GM19023 (cell line): Measurements from ENCODE around the gene GRID2IP.

Experiments used
- ATAC-seq: cut with Tn5 transposase; IDR thresholded peaks from one replicate; pipeline ENCODE4 v1.9.1; 2021; ENCODE audit warnings: mild to moderate bottlenecking, moderate library complexity; ENCODE audit not compliant: unreplicated experiment

The GRID2IP gene

DNA sequence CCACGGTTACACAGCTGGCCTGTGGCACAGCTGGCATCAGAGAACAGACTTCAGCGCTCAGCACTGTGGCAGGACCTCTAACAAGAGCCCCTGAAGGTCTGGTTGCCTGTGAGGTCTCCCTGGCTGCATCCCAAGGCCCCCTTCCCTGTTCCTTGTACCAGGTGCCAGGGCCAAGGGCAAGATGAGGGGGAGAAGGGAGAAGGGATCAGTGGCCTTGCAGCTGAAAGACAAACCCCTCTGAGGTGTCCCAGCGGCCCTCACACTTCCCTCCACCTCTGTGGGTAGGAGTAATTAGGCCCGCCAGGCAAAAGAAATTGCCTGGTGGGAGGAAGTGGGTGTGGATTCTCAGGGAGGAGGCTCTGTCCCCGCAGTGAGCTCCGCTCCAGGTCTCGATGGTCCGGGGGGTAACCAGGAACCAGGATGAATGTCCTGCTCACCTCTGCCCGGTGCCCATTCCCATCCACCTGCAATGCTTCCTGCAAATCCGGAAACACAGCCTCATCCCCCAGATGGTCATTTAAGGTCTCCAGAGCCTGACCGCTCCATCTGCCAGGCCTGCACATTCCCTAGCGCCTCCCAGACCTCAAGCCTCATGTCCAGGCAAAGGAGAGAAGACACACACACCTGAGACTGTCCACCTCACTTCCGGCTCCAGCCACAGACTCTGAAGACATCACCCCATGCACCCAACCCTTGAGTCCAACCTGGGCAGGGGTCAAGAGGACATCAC lies 22.7 kb downstream of the GRID2IP start:
- ATAC-seq: no peak

DNA sequence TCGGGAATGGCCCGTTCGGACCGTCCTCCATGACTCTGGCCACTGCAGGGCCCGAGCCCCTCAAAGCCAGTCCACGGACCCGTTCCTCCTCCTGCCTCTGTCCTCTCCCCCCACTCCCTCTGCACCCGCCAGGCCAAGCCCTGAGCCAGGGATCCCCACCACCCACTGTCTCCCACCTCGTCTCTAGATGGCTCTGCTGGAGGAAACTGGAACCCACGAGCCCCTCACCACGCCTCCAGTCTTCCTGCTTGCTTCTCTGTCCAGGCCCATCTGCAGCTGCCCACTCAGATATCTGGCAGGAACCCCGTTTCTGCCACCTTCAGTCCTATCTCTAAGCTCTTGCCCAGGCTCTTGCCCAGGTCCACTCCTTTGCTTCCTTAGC lies 24.3 kb downstream of the GRID2IP start:
- no peak for ATAC-seq

DNA sequence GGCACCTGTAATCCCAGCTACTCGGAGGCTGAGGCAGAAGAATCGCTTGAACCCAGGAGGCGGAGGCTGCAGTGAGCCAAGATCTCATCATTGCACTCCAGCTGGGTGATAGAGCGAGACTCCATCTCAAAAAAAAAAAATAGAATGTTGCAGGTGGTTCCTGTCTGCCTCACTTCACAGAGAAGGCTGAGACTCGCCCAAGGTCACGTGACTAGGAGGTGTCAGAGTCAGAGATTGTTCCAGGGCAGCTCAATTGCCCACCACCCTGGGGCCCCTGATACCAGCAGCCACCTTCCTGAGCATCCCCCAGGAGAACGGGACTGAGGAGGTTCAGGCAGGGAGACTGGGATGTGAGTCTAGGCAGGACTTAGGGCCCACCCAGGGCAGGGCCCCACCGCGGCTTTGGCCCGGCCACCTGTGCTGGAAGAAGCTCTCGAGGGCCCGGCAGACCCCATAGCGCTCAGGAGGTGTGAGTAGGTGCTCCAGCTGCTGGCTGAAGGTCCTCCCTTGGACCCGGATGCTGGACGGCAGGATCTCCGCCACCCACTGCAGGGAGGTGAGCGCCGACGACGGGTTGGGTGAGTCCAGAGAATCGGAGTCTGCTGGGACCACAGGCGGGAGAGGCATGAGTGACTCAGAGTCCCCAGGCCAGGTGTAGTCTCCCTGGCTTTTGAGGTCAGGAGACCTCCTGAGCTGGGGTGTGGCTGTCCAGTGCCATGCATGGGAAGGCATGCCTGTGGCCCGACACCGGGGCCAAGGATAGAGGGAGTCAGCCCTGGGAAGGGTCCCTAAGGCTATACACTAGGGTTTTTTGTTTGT lies 30.9 kb downstream of the GRID2IP start:
- no peak for ATAC-seq

DNA sequence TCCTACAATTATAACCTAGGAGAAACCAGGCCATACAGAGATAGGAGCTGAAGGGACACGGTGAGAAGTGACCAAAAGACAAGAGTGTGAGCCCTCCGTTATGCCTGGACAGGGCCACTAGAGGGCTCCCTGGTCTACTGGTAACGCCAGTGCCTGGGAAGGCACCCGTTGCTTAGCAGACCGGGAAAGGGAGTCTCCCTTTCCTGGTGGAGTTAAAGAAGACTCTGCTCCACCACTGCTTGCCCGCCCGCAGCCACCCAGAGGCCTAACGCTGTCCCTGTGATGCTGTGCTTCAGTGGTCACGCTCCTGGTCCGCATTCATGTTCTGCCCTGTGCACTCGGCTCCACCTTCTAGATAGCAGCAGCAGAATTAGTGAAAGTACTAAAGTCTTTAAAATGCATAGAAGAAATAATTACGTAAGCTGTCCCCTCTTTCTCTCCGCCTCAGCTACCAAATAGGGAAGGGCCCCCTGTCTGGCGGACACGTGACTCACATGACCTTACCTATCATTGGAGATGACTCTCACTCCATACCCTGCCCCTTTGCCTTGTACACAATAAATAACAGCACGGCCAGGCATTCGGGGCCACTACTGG lies 34.8 kb downstream of the GRID2IP start:
- ATAC-seq: peak; percentile 53

DNA sequence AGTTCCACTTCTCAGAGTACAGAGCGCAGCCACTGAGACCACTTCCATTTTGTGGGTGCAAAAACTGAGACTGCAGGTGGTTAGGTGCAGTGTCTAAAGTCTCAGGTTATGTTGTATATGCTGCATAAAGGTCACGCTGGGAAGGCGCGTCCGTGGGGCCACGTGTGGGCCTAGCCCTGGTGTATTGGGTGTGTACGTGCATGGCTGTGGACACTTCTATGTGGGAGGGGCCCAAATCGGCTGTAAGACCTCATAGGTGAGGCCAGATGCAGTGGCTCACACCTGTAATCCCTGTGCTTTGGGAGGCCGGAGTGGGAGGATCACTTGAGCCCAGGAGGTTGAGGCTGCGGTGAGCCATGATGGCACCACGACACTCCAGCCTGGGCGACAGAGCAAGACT lies 37.7 kb downstream of the GRID2IP start:
- no peak for ATAC-seq

DNA sequence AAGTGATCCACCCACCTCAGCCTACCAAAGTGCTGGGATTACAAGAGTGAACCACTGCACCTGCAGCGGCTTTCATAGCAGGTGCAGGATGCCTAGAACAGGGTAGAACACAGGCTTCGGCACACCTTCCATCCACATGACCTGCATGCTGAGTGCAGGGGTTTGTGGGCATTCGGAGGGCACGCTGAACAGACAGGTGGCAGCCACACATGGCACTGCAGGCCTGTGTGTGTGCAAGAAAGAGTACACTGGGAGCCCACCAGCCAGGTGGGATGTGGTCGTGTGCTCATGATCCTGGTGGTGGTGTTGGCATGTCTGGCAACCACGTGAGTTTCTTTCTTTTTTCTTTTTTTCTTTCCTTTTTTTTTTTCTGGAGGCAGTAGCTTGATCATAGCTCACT lies 38.4 kb downstream of the GRID2IP start:
- ATAC-seq: no peak

DNA sequence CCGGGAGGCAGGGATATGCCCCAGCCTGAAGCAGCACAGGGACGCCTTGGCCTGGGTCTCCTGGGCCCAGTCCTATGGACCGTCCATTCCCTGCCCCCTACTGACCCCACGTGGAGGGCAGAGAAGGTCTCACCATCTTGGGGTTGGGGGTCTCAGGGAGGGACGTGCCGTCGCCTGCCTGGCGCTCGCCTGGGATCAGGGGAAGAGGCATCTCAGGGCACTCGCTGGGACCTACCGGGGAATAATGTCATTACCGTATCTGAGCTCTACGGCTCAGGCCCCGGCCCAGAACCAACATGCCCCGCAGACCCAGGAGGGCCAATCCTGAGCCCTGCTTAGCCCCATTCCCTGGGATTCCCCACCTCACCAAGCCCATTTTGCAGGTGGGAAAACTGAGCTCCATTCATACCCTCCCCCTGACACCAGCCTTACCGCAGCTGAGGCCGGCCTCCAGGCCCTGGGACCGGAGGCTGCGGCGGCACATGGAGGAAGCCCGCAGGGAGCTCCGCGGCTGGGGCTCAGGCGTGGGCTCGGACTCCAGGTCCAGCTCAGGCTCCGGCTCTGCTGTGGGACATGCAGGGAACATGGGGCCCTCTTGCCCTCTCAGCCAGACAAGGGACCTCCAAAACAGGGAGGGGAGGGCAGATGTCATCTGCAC lies 40.7 kb downstream of the GRID2IP start:
- no peak for ATAC-seq

DNA sequence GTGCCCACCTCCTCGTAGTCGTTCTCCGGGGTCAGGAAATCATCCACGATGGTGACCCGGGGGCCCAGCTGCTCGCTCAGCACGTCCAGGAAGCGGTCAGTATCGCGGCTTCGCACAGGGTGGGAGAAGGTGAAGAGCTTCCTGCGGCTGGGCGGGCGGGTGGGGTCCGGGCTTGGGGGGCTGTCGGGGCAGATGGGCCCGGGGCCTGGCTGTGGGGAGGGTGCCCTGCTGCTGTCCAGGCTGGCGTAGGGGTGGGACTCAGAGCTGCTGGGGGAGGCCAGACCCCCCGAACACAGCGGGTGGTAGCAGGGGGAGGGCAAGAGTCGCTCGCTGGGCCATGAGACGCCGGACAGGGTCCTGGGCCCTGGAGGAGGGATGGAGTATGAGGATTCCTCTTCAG lies 42.3 kb downstream of the GRID2IP start:
- ATAC-seq: no peak

DNA sequence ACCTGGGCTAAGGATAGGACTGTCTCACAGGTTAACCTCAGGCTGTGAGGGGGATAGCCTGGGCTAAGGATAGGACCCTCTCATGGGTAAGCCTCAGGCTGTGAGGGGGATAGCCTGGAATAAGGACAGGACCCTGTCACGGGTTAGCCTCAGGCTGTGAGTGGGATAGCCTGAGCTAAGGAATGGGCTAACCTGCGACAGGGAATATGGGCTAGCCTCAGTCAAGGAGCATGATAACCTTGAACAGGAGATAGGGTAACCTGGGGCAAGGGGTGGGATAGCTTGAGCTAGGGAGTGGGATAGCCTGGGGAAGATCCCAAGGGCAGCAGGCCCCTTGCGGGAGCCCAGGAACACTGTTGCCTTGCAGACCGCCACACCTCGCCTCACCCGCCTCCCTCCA lies 42.7 kb downstream of the GRID2IP start:
- ATAC-seq: no peak

DNA sequence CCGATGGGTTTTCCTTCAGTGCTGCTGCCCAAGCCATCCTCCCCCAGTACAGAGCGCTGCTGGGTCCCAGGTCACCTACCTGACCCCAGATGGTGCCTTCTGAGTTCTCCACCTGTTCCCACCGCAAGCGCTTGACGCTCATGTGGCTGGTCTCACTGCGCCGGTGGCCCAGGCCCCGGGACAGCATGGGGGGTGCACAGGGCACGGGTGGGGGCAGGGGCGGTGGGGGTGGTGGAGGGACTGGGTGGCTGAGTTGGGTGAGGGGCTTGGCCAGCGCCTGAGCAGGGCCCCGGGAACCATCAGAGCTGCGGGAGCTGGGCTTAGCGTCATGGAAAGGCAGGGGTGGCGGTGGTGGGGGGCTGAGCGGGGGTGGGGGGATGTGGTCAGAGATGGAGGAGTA lies 43.4 kb downstream of the GRID2IP start:
- ATAC-seq: no peak

DNA sequence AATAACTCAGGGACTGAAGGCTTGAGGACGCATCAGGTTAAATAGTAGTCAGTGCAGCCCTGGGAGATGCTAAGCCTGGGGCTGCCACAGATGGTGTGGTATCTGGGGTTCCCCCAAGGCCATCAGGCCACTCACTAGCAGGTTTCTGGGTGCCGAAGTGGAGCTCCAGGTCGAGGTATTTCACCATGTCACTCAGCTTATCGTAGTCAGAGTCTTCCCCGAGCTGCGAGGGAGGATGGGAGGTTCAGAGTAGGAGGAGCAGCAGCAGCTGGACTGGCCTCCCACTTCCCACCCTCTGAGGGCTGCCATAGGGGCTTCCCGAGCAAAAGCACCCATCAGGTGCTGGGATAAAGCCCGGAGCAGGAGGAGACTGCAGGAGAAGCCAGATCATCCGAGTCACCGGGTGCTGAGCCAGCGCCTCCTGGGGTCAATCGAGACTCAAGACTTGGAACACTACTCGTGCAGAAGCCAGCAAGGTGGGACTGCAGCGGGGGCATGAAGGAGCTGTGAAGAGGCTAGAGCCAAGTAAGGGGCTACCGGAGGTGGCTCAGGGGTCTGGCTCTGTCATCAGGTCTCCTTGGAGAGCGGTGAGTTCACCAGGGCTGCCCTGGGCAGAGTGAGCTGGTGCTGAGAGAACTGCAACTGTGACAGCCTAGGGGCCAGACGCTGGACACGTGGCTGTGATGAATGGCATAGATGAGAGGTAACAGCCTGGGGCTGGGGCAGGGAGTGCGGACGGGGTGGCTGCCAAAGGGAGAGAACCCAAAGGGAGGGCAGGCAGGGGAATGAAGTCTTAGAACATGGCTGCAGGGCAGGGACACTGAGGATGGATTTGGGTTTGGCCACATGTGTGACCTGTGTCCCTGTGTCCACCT lies 45.3 kb downstream of the GRID2IP start:
- ATAC-seq: no peak

DNA sequence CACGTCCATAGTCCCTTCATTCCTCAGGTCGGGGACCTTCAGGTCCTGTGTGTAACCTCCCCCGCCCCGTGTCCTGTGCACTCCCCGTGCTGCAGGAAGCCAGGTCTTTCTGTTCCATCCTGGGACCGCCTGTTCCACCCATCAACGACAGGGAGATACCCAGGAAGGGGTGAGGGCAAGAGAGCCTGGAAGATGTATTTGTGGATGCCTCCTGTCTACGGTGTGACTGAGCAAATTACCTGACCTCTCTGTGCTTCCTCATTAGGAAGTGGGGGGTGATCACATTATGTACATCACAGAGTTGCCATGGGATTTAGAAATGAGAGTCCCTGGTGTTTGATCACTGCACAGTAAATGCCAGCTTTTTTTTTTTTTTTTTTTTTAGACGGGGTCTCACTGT lies 46.3 kb downstream of the GRID2IP start:
- no peak for ATAC-seq

DNA sequence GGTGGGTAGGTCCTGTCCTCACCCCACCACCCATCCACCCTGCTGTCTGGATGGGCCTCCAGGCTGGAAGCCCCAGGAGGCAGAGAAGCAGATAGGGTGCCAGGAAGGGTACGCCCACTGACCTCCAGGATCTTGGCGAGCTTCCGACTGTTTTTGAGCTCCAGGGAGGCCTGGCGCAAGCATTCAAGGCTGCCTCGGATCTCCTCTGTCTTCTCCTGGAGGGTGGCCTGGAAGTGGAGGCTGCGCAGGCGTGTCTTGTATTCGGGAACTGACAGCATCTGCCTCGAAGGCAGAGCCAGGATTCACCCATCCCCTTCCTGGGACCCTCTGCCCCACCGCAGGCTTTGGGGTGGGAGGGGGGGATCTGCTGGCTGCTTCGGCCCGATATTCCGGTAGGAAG lies 48.4 kb downstream of the GRID2IP start:
- no peak for ATAC-seq

DNA sequence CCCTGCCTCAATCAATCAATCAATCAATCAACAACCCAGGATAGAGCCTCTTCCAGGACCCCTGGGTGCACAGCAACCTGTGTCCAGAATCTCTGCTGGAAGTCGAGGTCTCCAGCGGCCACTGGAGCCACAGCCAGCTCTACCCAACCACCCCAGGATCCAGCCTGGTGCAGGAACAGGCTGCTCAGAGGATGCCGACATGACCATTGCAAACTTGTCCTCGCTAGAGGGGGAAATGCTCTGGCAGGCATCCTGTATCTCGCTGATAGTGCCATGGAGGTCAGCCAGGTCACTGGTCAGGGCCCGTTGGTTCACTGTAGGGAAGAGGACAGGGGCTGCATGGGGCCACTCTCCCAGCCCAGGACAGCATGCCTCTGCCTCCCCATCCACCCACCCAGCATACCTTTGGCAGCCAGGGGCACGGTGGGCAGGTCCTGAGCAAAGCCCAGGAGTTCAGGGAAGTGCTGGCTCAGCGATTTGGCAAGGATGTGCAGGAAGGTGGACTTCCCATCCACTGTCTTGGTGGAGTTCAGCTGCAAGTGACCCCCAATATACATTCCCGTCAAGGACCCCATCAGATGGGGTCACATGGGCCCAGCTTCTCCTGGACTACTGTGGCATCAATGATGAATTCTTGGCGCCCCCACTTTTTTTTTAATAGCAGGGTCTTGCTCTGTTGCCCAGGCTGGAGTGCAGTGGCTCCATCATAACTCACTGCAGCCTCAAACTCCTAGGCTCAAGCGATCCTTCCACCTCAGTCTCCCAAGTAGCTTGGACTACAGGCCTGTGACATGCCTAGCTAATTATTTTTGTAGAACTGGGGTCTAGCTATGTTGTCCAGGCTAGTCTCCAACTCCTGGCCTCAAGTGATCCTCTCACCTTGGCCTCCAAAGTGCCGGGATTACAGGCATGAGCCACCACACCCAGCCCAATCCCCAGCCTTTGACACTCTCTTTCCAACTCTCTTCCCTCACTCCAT lies 49.4 kb downstream of the GRID2IP start:
- ATAC-seq: no peak

DNA sequence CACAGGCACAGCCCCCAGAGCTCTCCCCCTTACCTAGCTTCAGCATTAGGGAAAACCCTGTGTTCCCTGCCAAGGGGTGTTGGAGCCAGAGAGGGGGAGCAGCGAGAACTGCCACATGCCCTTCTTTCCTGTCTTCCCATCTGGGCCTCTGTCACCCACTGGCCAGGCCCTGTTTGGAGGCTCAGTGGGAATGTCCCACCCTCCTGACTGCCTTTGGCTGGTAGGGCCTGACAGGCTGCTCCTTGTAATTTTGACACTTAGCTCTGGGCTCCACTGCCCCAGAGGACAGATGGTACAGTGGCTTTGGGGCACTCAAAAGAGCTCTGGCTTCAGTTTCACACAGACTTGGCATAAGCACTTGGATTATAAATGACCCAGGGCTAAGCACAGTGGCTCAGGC lies 50.6 kb downstream of the GRID2IP start:
- no peak for ATAC-seq

DNA sequence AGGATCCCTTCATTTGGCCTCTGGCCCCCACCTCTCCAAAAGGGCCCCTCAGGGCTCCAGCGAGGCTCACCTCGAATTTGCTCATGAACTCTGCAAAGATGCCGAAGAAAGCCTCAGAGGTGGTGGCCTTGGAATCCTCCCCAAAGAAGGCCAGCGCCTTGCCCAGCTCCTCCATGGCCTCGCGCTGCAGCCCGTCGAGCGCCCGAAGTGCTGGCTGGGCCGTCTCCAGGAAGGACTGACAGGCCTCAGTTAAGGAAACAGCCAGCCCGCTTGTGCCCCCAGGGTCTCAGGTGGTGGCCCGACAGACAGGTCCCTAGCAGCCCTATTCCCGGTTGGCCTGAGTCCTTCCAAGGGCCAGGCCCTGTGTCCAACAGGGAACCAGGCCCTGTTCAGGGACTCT lies 53.3 kb downstream of the GRID2IP start:
- ATAC-seq: no peak

DNA sequence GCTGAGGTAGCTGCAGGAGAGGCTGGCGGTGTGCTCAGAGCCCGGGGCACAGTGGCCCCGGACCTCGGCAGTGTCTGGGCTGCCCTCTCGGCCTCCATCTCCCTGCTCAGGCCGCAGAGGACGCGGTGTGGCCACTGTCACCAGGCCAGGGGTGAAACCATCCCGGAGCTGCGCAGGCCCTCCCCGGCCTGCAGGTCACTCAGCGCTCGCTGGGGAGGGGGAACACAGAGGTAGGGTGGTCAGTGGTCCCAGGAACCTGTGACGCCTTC lies 53.7 kb downstream of the GRID2IP start:
- no peak for ATAC-seq

DNA sequence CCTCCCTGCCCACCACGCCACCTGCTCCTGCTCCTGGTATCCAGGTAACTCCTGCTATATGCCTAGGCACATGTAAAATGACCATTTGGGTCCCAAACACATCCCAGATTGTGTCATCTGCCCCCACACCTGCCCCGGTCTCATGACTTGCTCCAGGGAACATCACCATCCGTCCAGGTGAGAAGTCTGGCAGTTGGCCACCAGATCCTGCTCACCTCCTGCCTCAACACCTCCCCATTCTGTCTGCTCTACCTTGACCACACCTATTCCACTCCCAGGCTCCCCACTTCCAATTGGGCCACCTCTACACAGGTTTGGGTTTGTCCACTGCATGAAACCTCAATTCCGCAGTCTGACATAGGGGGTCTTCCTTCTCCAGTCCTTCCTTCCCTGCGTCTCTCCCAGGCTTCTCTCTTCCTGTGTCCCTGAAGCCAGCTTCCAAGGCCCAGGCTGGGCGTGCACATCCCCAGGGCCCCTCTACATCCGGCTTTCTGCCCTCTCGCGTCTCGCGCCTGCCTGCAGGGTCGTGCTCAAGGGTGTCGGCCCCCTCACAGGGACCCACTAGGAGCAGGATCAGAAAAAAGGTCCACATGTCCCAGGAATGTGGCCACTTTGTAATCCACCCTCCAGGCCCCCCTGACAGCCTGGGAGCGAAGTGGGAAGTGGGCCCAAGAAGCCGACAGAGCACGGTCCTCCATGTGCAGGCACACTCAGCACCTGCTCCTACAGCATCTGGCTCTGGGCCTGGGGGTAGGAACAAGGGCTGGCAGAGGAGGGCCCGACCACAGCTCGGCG lies 54.2 kb downstream of the GRID2IP start:
- ATAC-seq: no peak
